Measurements from ENCODE around the gene GBP7.
"Not testable (repeated sequence)": the region's sequence is repeated elsewhere in the genome, so short reads cannot be mapped to it uniquely, and the experiment has no call there.

The GBP7 gene

DNA sequence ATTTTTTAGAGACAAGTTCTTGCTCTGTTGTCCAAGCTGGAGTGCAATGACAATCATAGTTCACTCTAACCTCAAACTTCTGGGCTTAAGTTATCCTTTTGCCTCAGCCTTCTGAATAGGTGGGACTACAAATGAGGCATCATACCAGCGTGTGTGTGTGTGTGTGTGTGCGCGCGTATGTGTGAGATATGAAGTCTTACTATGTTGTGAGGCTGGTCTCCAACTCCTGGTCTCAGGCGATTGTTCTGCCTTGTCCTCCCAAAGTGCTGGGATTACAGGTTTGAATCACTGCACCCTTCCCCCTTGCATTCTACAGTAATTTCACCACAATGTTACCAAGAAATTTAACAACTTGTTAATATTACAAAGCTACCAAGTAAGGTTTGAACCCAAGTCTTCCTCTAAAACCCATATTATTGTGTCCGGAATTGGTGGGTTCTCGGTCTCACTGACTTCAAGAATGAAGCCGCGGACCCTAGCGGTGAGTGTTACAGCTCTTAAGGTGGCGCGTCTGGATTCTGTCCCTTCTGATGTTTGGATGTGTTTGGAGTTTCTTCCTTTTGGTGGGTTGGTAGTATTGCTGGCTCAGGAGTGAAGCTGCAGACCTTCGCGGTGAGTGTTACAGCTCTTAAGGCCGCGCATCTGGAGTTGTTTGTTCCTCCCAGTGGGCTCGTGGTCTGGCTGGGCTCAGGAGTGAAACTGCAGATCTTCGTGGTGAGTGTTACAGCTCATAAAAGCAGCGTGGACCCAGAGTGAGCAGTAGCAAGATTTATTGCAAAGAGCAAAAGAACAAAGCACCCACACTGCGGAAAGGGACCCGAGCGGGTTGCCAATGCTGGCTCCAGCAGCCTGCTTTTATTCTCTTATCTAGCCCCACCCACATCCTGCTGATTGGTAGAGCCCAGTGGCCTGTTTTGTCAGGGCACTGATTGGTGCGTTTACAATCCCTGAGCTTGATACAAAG is 48.9 kb downstream of the GBP7 start:
- not testable (repeated sequence) for H3K4me3 ChIP-seq (ENCODE audit: low read length); DNase-seq (ENCODE audit: low read depth, low spot score)

DNA sequence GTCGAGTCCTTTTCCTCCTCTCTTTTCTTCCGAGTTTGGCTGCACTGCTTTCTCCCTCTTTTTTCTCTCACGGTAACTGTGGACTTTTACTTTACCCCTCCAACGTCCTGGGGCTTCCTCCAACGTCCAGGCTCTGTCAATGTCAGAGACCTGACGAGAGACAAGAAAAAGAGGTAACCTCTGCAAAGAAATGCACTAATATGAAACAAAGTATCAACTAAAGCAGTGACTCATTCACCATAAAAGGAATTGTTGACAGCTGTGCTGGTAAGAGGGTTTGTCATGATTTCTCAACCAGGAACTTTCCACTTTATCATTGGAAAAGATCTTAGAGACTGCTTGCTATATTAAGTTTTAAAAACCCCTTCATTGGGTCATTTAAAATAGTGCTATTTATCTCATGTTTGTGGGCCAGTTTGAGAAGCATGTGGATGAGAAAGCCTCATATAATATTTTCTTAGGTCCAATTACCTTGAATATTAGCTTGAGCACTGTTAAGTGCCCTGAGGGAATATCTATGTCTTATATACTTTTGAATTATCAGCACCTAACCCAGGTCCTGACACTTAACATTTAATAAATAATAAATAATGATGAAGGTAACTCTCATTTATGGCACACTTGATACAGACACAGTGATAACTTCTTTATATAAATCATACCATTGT is 49.8 kb downstream of the GBP7 start, which contains the start of gene GBP2:
Gene GBP2, minus strand, starts transcription at position 202 of the 668 bp plus-strand sequence. CDS start 4,148 bp downstream, outside the sequence.
- no peak for DNase-seq (ENCODE audit: low read depth, low spot score)
- H3K4me3 ChIP-seq (ENCODE audit: low read length): no peak within 1 kb of the TSS

DNA sequence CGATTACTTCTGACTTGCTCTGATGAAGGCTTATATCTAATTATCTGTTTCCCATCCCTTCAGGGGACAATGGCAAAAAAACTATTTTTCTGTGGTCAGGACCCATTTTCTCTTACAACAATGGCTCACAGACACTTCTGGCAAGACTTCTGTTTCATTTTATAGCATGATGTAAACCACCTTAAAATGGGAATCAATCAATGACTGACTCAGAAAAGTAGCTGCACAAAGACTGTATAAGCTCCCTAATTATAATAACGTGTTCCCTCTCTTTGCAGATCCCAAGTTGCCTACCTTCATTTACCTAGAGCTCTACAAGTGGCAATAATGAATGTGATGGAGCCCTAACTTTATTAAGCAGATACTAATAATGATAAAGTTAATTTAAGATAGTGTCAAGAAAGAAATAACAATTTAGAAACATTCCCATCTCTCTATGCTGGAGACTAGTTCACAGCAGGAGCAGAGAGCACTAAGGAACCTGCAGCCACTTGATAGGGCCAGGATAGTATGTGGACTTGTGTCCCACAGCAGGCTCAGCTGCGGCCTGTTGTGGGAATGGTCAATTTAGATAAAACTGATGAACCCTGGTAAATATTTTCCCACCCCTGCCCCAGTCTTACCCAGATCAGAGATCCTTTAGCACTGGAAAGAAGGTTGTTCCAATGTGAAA is 50.4 kb downstream of the GBP7 start:
- H3K4me3 ChIP-seq (ENCODE audit: low read length): no peak overlapping the region
- DNase-seq (ENCODE audit: low read depth, low spot score): no peak

DNA sequence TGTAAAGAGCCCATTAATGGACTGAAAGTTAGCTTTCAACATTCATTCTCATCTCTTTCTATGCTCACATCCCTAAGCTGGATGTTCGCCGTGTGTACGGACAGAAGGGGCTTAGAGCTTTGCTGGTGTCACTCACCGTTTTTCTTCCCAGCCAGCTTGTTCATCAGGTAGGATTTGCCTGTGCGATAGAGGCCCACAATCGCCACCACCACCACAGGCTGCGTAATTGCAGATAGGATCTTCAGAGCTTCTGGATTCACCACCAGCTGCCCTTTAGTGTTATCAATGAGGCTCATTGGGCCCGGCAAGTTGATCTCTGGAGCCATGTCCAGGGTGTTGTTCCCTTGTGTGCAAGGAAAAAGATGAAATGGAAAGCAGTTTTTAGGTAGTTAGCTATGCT is 54.2 kb downstream of the GBP7 start:
- no peak overlapping the region for H3K4me3 ChIP-seq (ENCODE audit: low read length)
- no peak for DNase-seq (ENCODE audit: low read depth, low spot score)

DNA sequence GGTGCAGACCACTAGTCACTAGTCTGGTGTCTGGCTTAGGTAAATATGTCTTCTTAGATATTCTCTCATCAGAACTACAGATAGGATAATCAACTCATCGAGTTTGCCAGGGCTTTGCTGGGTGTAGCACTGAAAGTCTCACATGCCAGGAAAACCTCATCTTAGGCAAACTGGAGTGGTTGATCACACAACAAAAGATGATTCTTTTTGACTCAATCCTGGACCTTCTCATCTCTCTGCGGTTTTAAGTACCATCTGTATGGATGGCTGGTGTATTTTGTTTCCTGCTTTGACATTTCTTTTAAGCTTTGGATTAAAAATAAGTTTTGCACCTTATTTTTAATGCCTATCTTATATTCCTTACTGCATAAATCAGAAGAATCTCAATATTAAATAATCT is 61.1 kb downstream of the GBP7 start:
- no peak overlapping the region for H3K4me3 ChIP-seq (ENCODE audit: low read length)

DNA sequence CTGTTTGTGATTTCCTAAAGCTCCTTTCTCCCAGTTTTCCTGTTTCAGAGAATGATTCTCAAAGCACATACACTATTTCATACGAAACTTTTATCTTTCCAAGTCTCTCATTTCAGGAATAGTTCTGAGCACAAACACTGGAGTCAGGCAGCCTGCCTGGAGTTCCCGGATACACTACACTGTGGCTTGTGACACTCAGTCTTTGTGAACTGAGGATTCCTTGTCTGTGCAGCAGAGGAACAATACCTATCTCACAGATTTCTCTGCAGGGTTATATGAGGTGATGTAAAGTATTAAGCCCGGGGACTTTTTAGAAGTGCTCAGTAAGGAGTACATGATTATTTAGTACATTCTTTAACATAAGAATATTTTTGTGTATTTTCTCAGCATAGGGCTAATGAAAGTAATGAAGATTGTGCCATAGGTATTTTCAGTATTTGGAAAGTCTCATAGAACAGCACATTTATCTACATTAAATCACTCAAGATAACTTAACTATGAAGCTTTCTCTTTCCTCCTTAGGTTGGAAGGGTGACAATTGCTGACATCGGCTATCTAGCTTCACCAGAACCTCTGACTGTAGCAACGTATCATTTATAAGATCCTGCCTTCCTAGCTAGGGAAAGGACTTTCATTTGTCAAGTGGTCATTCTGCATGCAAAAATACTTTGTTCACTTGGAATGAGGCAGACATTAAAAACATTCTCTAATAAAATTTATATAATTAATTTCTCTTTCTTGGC is 62.8 kb downstream of the GBP7 start:
- DNase-seq (ENCODE audit: low read depth, low spot score): no peak

More for the DNA sequence above, 61.1 kb downstream of the GBP7 start:
- peak; percentile 46 for DNase-seq (ENCODE audit: low read depth, low spot score)

DNA sequence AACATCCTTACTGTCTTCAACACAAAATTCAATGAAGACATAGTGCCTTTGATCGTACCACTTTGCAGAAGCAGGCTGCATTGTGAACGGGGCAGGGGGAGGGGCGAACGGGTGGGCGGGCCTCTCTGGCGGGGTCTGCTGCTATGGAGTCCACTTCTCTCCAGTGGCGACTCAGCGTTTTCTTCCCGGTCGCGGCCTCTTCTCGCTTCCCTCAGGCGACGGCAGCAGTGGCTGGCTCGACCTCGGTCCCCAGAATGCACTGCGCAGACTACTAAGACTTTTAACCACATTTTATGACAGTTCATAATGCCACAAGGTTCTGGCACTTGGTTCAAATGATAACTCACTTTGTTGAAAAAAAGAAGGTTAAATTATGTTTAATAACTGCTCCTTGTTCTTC is 71.1 kb downstream of the GBP7 start:
- DNase-seq (ENCODE audit: low read depth, low spot score): no peak
- H3K4me3 ChIP-seq (ENCODE audit: low read length): no peak overlapping the region

More for the DNA sequence above, 62.8 kb downstream of the GBP7 start:
- H3K4me3 ChIP-seq (ENCODE audit: low read length): no peak overlapping the region

DNA sequence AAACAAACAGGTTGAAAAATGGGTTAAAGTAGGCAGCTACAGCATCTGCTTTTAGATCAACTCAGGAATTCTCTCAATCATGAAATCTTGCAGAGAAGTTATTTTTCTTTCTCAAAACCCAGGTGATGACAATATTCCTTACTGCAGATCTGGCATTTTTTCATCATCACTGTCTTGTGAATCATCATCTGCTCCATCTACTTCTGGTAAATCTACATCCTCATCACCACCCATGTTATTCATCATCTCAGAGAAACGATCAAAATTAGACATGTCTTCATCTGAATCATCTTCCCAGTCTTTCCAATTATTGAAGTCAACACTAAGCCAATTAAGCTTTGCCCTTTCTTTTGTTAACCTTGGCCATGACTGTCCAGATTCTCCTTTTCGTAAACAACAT is 71.7 kb downstream of the GBP7 start:
- no peak for DNase-seq (ENCODE audit: low read depth, low spot score)
- H3K4me3 ChIP-seq (ENCODE audit: low read length): no peak overlapping the region

DNA sequence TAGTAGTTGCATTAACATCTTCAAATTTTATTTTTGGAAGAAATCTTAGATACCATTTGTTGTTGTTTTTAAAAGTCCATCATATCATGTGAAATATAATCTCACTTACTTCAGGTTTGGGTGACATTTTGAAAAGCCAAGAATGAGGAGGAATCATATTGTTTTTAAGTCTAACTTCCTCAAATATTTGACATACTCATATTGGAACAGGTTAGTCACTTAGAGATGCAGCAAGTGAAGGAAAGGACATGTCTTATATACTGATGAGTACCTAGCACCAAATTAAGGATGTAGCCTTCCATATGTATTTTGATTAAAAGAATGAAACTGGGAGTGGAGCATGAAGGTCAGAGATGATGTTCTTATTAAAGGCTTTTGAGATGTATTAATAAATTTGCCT is 73.8 kb downstream of the GBP7 start:
- H3K4me3 ChIP-seq (ENCODE audit: low read length): no peak overlapping the region
- DNase-seq (ENCODE audit: low read depth, low spot score): no peak

DNA sequence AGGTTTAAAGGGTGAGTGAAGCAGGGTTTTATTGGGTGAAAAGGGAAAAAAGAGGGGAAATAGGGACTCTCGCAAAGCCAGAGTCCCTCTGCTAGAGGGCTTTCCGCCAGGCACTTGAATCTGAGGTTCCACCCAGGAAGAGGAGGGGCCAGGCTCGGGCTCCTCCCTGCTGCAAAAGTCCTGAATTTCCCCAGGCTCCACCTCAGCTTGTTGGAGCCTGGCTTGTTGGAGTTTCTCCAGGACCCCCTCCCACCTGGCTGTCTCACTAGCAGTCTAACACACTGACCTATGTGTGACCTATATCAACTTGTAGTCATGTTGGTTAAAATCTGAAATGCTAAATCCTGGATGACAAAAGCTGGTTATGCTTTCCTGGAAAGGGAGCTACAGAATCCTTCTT is 75.4 kb downstream of the GBP7 start:
- DNase-seq (ENCODE audit: low read depth, low spot score): no peak
- H3K4me3 ChIP-seq (ENCODE audit: low read length): no peak overlapping the region

DNA sequence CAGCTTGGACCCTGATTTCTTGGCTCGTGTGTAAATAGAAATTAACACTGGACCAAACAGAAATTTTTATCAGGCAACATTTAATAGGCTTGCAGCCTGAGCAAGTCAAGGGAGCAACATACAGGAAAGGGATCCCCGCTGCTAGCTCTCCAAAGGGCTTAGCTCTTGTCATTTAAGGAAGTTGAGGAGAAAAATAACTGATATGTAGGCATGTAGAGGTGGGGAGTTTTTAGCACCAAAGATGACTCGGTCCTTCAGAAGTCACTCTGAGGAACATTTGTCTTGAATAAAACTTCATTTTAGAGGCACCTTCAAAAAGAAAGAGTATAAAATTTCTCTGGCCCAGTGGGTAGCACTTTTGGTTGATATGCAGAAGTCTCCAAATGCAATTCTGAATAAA is 76.9 kb downstream of the GBP7 start:
- no peak for DNase-seq (ENCODE audit: low read depth, low spot score)
- no peak overlapping the region for H3K4me3 ChIP-seq (ENCODE audit: low read length)

DNA sequence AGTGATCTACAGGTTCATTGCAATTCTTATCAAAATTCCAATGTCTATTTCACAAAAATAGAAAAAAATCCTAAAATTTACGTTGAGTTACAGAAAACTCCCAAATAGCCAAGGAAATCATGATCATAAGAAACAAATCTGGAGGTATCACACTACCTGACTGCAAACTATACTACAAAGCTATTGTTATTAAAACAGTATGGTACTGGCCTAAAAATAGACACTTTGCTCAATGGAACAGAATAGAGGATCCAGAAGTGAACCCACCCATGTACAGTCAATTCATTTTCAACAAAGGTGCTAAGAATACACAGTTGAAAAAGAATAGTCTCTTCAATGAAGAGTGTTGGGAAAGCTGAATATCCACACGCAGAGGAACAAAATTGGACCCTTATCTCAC is 80.1 kb downstream of the GBP7 start:
- no peak for DNase-seq (ENCODE audit: low read depth, low spot score)
- H3K4me3 ChIP-seq (ENCODE audit: low read length): no peak overlapping the region

DNA sequence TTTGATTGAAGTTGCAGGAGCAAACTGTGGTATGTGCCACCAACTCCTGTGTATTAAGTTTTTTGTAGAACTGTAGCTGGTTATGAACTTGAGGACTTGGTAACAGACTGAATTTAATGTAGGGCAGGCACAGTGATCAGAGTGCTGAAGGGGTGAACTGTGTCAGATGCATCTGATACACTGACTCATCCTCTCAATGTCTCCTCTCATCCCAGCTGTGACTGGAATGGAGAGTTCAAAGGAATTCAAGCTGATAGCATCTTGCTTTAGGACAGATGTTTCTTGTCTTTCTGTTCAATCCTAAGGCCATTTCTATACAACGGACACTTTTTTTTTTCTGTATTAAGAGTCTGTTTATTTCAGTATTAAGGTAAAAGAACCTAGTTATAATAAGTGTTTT is 85.8 kb downstream of the GBP7 start:
- DNase-seq (ENCODE audit: low read depth, low spot score): no peak
- H3K4me3 ChIP-seq (ENCODE audit: low read length): no peak overlapping the region

DNA sequence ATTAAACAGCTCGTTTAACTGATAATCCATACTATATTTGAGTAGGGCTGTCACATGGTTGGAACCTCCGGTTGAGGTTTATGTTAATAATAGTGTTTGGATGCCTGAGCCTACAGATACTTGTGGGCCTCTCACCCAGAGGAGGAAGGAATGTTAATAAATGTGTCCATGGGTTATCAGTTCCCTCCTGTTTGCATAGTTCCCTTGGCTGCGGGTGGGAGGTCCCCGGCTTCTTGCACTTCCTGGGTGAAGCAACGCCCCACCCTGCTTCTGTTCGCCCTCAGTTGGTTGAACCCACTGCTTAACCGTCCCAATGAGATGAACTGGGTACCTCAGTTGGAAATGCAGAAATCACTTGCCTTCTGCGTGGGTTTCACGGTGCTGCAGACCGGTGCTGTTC is 87.2 kb downstream of the GBP7 start:
- H3K4me3 ChIP-seq (ENCODE audit: low read length): no peak overlapping the region
- no peak for DNase-seq (ENCODE audit: low read depth, low spot score)

DNA sequence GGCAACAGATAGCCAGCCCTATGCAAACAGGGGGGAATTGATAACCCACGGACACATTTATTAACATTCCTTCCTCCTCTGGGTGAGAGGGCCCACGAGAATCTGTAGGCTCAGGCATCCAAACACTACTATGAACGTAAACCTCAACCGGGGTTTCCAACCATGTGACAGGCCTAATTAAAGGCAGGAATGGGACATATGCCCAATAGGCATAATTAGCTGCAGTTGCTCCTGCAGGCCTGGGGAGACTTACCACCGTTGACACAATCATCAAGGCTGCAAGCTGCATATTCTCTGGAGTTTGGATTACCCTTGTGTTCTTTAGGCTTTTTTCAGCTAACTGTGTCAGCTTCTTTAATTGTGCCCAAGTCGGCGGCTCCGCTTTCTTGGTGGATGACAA is 88.6 kb downstream of the GBP7 start:
- DNase-seq (ENCODE audit: low read depth, low spot score): no peak
- H3K4me3 ChIP-seq (ENCODE audit: low read length): no peak overlapping the region

DNA sequence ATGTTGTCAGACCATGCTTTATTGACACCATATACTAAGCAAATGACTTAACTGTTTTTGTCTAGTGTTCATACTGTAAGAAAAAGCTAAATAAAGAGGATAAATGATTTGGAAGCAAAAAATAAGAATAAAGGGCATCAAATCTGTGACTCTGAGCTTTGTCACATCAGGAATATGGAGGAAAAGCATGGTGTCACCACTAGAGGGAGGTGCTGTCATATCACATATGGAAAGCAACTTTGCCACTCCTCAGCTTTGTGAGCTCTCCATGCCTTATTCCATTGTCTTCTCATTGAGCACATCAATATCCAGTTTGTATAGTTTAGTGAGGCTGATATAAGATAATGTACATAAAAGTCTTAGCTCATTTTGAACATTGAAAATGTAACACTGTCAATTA is 90.0 kb downstream of the GBP7 start:
- H3K4me3 ChIP-seq (ENCODE audit: low read length): no peak overlapping the region
- DNase-seq (ENCODE audit: low read depth, low spot score): peak; percentile 64

Measured in Jurkat, Clone E6-1 (cell line).